ENCODE measurements around the gene P2RY8. TPM values are rescaled to one million over a fixed set of nuclear protein-coding genes. Genes with fewer than 3 reads are reported as not detected.

The P2RY8 gene
- polyA plus RNA-seq, 3 donors = 18.9 to 40.0 (median 33.3) TPM

- no peaks in the 10 kb centered on the region for H3K9me3 ChIP-seq (replicated peaks in 1 of 2; ENCODE audit: control insufficient read depth in 1 of 2, insufficient read depth in 1 of 2, low read length in 2 of 2)
- peaks cover 56% of the 10 kb centered on the region for H4K20me1 ChIP-seq (ENCODE audit: insufficient read depth, low read length)
- H3K27me3 ChIP-seq (ENCODE audit: control insufficient read depth in 2 of 2, insufficient read depth in 2 of 2, low read length in 2 of 2) = no peaks in the 10 kb centered on the region
- H3K4me1 ChIP-seq (ENCODE audit: control insufficient read depth in 1 of 2, insufficient read depth in 2 of 2, low read length in 2 of 2) = peaks cover 26 to 29% of the 10 kb centered on the region in 2 donors
- DNase-seq = no peak
- H3K27ac Mint-ChIP-seq = peak overlapping the region in 4 of 7 donors; percentile 33 to 78 (median 56)
- H3K4me2 ChIP-seq (replicated peaks; ENCODE audit: extremely low read depth, low read length, poor library complexity, severe bottlenecking) = no peak overlapping the region
- H3K9ac ChIP-seq (ENCODE audit: insufficient read depth, low read length, poor library complexity, severe bottlenecking) = no peak overlapping the region
- H3K27ac ChIP-seq (ENCODE audit: low read depth in 1 of 2, low read length in 2 of 2) = peak overlapping the region in 1 of 2 donors; percentile 24
- 94% methylated on average over 5 of the region's 5 CpGs for whole genome bisulfite sequencing (ENCODE audit: insufficient coverage)
- no peak overlapping the region for H3K4me3 ChIP-seq (replicated peaks in 1 of 3; ENCODE audit: low read depth in 2 of 3, low read length in 3 of 3)
- H3K79me2 ChIP-seq (ENCODE audit: insufficient read depth, low read length) = peaks cover 77% of the 10 kb centered on the region
- peaks cover 0 to 2% (median 0%) of the 10 kb centered on the region in 3 donors for H3K27me3 Mint-ChIP-seq (ENCODE audit: low read depth in 3 of 3)
- H3K4me1 Mint-ChIP-seq = peaks cover 38% of the 10 kb centered on the region
- H2AFZ ChIP-seq (ENCODE audit: insufficient read depth, low read depth, low read length, poor library complexity, severe bottlenecking) = no peak overlapping the region
- H3K4me3 Mint-ChIP-seq = no peak overlapping the region
- no peak for TF ChIP-seq CTCF (IDR thresholded peaks at IDR 0.05)
- peaks cover 47 to 50% of the 10 kb centered on the region in 2 donors for H3K36me3 Mint-ChIP-seq
- peaks cover 0 to 11% (median 3%) of the 10 kb centered on the region in 7 donors for H3K9me3 Mint-ChIP-seq
- H3K36me3 ChIP-seq (replicated peaks in 1 of 2; ENCODE audit: control insufficient read depth in 1 of 2, insufficient read depth in 2 of 2, low read length in 2 of 2) = peaks cover 33 to 51% of the 10 kb centered on the region in 2 donors
- intact Hi-C loops (cut with micrococcal nuclease) = no loop called here
These were observed 49.6 kb downstream of the P2RY8 start for GRCh38 chrX:1487401-1487800.

GRCh38 chrX:1486749-1487361, 50.1 kb downstream of the P2RY8 start:
- peak overlapping the region; percentile 23 to 24 for H3K27ac ChIP-seq (ENCODE audit: low read depth in 1 of 2, low read length in 2 of 2)
- TF ChIP-seq CTCF (IDR thresholded peaks at IDR 0.05) = no peak
- peaks cover 0 to 2% (median 0%) of the 10 kb centered on the region in 3 donors for H3K27me3 Mint-ChIP-seq (ENCODE audit: low read depth in 3 of 3)
- peaks cover 0 to 7% (median 3%) of the 10 kb centered on the region in 7 donors for H3K9me3 Mint-ChIP-seq
- H2AFZ ChIP-seq (ENCODE audit: insufficient read depth, low read depth, low read length, poor library complexity, severe bottlenecking) = no peak overlapping the region
- H3K4me3 Mint-ChIP-seq = no peak overlapping the region
- H3K4me3 ChIP-seq (replicated peaks in 1 of 3; ENCODE audit: low read depth in 2 of 3, low read length in 3 of 3) = no peak overlapping the region
- intact Hi-C loops (cut with micrococcal nuclease) = no loop called here
- H3K9me3 ChIP-seq (replicated peaks in 1 of 2; ENCODE audit: control insufficient read depth in 1 of 2, insufficient read depth in 1 of 2, low read length in 2 of 2) = no peaks in the 10 kb centered on the region
- H3K9ac ChIP-seq (ENCODE audit: insufficient read depth, low read length, poor library complexity, severe bottlenecking) = no peak overlapping the region
- 84% methylated on average over 15 of the region's 18 CpGs for WGBS (ENCODE audit: insufficient coverage)
- peaks cover 74% of the 10 kb centered on the region for H3K79me2 ChIP-seq (ENCODE audit: insufficient read depth, low read length)
- H3K27me3 ChIP-seq (ENCODE audit: control insufficient read depth in 2 of 2, insufficient read depth in 2 of 2, low read length in 2 of 2) = no peaks in the 10 kb centered on the region
- peaks cover 51% of the 10 kb centered on the region for H4K20me1 ChIP-seq (ENCODE audit: insufficient read depth, low read length)
- peaks cover 31 to 34% of the 10 kb centered on the region in 2 donors for H3K4me1 ChIP-seq (ENCODE audit: control insufficient read depth in 1 of 2, insufficient read depth in 2 of 2, low read length in 2 of 2)
- DNase-seq = no peak
- peaks cover 40% of the 10 kb centered on the region for H3K4me1 Mint-ChIP-seq
- peak overlapping the region in 5 of 7 donors; percentile 20 to 78 (median 73) for H3K27ac Mint-ChIP-seq
- peaks cover 32 to 45% of the 10 kb centered on the region in 2 donors for H3K36me3 ChIP-seq (replicated peaks in 1 of 2; ENCODE audit: control insufficient read depth in 1 of 2, insufficient read depth in 2 of 2, low read length in 2 of 2)
- peaks cover 42 to 44% of the 10 kb centered on the region in 2 donors for H3K36me3 Mint-ChIP-seq
- H3K4me2 ChIP-seq (replicated peaks; ENCODE audit: extremely low read depth, low read length, poor library complexity, severe bottlenecking) = no peak overlapping the region

Data from CD14-positive monocyte (primary cell).